GM15510 (cell line): Measurements from ENCODE around the gene BPTF.

Experiments
- POLR2A ChIP-seq: IDR thresholded peaks from 3 replicates; pipeline ENCODE4 v1.6.1; 2011; ENCODE audit warnings: borderline replicate concordance; ENCODE audit not compliant: insufficient read length; ENCODE audit errors: extremely low read depth

BPTF gene

DNA sequence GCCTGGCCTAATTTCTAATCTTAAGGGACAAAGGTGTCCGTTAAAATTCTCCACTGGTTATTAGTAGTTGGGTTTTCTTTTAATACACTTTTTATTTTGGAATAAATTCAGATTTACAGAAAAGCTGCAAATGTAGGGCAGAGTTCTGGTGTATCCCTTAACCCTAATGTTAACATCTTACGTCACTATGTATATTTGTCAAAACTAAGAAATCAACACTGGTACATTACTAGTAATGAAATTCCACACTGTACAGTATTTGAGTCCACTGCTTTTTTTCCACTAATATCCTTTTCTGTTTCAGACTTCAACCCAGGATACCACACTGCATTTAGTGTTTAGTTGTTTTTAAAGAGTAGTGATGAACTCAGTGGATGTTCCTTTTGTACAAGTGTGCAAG lies 191.5 kb downstream of the BPTF start:
- TF ChIP-seq POLR2A: no peak

DNA sequence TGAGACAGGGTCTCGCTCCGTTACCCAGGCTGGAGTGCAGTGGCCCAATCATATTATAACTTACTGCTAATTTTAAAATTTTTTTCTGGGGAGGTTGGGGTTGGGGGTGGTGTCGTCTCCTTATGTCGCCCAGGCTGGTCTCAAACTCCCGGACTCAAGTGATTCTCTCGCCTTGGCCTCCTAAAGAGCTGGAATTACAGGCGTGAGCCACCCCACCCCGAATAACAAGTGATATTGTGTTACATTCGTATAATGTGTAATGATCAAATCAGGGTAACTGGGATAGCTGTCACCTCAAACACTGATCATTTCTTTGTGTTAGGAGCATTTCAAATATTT lies 194.0 kb downstream of the BPTF start:
- no peak for TF ChIP-seq POLR2A

DNA sequence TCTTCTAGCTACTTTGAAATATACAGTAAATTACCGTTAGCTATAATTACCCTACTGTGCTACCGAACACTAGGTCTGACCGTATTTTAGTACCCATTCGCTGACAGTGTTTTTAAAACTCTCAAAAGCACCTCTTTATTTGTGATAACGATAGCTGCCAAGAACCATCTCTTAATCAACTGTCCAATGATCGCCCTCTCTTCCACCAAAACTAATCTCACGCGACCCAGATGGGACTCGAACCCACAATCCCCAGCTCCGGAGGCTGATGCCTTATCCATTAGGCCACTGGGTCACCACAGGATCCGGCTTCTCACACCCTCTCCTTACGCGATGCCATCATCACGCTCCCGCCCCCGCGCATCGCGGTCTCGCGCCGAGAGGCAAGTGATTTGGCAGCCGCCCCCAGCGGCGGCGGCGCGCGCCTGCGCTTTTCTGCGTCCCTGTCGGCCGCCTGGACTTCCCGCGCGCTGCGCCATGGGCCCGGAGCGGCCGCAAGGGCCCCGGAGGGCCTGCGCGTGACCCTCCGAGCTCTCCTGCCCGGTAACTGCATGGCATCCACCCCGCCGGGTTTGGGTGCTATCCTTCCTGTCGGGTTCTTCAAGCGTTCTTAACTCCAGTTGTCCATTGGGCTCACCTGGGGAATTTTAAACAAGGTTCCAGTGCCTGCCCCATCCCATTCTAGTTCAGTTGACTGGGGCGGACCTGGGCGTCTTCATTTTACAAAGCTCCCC lies 194.5 kb downstream of the BPTF start:
- peak; percentile 93 for TF ChIP-seq POLR2A

DNA sequence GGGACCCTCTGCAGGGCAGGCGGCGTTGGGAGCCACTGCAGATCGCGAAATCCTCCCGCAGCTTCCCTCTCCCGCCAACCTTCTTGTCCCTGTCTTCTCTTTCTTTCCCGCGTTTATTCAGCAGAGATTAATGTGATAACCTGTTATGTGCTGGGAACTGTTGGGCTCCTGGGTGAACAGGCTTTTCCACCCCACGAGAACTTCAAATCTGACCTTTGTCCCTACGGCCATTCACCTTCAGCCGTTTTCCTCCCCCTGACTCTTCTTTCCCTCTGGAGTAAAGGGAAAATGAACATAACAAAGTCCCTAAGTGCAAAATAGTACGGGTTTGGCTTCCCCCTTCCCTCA lies 195.1 kb downstream of the BPTF start:
- no peak for TF ChIP-seq POLR2A

DNA sequence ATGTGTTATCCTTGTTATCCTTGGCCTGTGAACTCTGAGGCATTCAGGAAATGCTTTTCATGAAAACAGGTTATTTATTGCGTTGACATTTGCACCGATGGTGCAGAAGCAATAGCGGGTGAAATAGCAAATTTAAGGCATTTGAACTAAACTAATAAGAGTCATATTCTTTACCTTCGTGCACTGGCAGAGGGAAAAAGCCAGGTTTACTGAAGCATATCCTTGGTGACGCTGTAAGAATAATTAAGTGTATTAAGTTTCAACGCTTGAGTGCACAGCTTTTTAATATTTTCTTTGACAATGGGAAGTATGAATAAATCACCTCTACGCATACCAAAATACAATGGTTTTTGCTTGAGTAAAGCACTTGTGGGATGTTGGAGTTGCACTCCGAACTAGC lies 196.7 kb downstream of the BPTF start:
- TF ChIP-seq POLR2A: no peak

DNA sequence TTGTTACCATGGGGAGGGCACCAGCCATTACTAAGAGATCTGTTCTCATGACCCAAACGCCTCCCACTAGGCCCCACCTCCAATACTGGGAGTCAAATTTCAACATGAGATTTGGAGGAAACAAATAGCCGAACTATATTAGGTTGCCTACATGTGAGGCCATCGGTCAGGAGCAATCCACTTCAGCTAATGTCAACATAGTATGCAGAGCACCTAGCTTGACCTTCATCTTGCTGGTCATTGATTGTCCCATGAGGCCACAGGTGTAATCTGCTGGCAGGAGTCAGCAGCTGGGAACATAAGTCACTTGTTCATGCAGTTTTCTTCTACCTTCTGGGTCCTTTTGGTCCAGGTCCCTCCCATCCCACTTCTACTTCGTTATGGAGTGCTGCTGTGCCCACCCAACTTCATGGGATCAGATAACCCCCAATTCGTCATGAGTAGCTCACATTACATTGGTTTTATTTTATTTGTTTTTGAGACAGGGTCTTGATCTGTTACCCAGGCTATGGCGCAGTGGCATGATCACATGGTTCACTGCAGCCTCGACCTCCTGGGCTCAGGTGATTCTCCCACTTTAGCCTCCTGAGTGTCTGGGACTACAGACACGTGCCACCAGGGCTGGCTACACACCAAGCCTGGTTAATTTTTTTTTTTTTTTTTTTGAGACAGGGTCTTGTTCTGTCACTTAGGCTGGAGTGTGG lies 204.4 kb downstream of the BPTF start:
- no peak for TF ChIP-seq POLR2A
